Activated CD8-positive, alpha-beta memory T cell treated with anti-CD3 and anti-CD28 coated beads, Interleukin-2, amount 50 U/mL, for 24 hours (primary cell): ENCODE measurements around the gene DISC1.

Experiments
- DNase-seq: peaks from one replicate; pipeline ENCODE4 v3.0.0-alpha.2; 2020; ENCODE audit errors: extremely low read depth

Gene DISC1

DNA sequence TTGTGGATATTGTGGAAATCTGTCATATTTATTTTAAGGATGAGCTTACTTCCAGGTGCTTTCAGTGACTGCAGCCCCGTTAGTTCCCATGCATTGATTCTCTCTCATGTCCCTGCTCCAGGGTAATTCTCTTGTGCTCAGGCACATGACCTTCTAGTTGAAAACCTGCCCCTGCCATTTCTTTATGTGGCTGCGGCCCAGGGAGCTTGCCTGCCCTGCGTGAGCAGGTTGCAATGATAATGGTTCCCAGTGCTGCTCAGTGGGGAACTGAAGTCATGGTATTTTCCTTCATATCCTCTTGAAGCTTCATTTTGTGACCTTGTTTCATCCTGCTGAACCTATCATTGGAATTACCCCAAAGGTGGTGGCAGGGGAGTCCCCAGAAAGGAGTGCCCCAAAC lies 229.8 kb downstream of the DISC1 start:
- DNase-seq, result no peak

DNA sequence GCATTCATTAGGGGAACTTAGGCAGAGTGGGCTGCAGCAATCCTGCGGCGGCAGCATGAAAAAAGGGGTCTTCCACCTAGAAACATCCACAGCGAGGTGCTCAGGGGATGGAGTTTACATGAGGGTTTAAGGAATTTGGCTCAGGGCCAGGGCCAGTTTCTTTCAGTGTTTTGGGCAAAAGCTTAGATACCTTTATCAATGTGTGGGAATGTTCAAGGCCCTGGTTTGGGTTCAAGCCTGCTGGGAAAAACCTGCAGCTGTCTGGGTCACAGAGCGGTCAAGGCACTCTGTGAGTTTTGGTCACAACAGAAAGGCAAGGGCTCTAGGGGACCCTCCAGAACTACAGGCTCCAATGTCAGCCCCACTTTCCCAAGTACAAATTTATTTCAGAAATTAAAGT lies 230.3 kb downstream of the DISC1 start:
- DNase-seq, result no peak

DNA sequence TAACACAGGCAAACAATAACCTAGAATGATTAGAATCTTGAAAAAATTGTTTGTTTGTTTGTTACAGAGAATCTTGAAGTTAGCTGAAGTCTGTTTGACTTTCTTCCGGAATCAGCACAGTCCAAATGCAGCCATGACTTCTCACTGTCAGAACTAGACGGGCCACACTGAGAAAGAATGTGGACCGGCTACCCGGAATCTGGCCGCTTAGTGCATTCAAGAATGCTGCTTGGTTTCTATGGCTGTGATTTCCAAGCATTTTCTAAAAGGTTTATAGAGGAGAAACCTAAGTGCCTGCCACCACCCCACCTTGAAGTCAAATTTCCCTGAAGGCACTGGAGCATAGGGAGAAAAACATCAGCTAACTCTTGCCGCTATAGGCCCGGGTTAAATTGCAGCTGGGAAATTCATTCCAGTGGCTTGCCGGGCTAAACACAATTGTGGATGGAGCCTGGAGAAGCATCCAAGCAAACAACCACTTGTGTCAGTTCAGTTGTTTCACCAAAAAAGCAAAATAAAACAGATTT lies 231.1 kb downstream of the DISC1 start:
- DNase-seq, result no peak

DNA sequence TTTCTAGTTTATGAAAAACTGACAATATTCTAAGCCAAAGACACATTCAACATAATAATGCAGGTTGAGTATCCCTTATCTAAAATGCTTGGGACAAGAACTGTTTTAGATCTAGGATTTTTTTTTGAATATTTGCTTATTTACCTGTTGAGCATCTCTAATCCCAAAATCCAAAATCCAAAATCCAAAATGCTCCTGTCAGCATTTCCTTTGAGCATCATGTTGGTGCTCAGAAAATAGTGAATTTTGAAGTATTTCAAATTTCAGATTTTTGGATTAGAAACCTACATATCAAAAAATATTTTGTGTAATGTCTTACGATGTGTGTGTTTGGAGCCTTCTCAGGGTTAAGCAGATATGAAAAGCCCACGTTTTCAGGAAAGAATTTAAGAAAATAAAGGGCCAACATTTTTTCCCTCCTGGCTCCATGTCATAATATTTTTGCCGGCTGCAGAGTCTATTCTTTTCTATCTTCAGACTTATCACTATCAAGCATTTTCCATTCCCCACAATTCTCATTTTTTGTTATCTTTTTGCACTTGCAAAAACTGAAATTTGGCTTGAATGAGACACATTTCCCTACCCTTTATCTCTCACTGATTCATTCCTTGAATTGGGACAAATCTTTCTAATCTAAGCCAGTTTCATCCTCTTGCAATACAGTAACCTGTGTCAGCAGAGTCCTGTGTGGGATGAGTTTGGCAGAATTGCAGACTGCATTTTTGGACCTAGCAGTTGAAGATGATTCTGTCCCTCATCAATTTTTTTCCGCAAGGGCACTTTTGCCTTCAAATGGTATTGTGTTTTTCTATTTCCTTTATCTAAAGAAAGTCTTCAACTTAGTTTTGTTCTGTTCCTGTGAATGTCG lies 233.9 kb downstream of the DISC1 start:
- no peak for DNase-seq

DNA sequence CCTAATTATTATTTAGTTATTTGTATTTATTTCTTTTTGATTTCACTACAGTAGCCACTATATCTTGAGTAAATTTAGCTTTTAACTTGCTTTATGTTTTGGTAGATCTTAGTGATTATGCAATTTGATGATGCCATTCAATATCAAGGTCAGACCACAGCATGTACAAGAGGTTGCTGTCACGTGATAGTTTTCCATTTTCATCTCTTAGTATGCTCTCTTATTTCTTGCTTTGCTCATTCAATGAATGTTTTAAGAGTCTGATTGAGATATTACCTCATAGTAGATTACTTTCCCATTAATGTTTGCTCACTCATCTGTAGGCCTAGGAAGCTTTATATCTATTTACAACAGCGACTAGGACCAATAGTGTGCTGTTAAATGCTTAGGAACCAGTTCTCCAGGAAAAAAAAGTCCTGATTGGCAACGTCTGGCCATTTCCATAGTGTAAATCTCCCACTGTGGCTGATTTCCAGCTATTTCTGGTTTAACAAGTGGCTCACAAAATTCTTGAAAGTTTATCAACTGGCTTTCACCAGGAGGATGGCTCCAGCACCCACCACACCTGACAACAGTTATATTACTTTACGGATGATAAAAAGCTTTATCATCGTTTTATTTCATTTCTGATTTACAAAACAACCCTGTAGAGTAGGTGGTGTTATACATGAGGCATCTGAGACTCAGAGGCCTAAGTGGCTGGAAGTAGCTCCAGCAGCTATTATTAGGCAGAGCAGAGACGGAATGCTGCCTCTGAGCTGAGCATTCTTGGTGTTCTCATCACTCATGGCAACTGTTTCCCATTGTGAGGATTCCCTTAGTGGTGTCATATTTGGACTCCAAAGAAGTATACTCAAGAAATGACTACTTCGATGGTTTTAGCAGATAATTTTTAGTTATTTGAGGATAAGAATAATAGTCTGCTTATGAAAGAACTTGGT lies 235.2 kb downstream of the DISC1 start:
- DNase-seq, result no peak

DNA sequence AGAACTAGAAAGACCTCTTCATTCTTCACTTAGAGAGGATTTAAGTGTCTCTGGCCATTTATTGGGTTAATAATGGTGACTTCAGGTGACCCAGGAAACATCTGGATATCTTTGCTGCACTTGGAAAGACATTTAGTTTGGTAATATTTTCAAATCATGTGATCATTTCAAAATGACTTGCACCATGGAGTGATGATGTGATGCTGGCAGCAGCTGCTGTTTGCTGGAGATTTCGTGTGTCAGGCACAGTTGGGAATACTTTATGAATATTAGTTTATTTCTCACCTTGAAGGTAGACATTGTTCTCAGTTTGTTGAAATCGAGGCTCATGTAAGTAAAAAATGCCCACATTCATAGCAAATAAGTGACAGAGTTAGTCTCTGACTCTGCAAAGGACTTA lies 236.0 kb downstream of the DISC1 start:
- no peak for DNase-seq

DNA sequence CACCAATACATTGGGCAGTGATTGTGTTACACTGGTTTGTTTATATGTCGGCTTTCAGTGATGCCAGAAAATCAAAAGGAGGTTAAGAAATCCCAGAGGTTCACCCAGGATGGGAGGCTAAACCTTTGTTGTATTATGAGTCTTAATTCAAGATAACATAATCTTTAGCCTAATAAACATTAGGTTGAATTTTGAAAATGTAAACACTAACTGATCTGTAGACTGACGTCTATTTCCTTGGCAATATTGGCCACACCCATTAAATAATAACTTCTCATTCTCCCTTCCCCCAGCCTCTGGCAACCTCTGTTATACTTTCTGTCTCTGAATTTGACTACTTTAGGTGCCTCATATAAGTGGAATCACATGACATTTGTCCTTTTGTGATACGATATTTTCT lies 238.7 kb downstream of the DISC1 start:
- DNase-seq, result no peak

DNA sequence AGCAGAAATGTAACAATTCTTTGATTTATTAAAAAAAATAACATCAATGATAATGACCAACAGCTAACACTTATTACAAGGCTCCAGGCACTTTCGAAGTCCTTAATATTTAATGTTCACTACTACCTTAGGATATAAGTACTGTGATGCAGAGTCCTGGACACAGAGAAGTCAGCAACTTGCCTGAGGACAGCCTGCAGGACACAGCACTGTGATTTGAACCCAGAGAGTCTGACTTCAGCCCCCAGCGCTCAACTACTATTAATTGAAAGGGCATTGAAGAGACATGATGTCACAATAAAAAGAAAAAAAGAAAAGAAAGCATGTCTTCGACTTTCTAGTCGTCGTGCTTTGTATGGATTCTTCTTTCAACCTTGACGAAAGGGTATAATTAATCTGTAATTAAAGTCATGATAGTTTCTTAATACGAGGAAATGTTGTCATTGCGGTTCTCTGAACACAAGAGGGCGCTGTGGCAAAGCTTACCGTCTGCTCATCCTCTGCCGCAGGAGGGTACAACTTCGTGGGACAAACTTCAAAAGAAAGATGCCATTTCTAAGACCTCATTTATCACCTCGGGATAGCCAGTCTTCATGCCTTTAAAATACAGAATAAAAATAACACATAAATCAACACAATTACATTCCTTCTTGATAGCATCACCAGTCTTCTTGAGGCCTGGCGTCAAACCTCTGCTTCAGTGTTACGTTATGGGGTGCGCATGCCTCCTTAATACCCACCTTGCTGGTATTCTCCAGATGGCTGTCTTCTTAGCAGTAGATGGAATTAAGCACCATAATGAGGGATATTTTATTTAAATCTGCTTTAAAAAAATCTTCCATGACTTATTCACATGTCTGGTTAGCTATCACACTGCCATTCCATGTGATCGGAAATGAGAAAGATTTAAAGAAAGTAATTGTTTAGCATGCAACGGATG lies 240.1 kb downstream of the DISC1 start:
- peak; percentile 18 for DNase-seq

DNA sequence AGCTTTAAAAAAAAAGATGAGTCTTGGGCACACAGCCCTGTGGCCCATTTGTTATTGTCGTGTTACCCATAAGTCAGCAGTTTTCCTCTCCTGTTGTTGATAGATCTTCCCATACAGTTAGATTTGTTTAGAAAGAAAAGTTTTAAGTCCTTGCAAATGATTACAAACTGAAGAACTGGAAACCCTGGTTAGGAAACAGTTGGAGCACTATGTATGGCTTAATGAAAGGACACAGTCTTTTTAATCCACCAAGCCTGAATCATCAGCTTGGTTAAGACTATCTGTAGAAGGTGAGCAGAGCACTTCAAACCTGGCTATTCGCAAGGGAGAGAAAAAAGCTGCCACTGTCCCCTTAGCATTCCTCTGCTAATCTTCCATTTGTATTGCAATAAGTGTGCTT lies 241.0 kb downstream of the DISC1 start:
- DNase-seq, result no peak

DNA sequence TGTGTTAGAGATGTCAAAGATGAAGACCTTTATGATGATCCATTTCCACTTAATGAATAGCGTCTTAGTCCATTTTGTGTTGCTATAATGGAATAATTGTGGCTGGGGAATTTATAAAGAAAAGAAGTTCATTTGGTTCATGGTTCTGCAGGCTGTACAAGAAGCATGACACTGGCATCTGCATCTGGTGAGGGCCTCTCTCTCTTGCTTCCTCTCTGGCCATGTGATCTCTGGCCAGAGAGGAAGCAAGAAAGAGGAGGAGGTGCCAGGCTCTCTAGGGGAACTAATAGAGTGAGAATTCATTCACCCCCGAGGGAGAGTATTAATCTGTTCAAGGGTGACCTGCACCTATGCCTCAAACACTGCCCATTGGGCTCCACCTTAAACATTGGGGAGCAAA lies 242.8 kb downstream of the DISC1 start:
- no peak for DNase-seq

DNA sequence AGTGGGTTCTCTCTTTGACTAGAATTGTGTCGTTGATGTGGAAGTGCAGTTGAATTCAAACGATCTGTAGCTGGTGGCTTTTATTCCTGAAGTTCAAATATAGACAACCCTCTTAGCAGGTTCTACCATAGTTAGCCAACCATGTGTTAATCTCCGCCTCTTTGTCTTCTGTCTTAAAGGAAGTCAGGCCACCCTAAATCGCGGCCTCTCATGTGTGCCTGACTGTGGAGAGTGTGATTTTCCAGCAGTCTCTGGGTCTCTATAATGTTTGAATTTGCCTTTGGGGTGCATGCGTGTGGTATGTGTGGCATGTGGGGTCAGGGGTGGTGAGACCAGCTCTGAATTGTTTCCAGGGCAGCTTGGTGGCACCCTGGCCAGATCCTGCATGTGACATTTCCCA lies 244.9 kb downstream of the DISC1 start:
- no peak for DNase-seq

DNA sequence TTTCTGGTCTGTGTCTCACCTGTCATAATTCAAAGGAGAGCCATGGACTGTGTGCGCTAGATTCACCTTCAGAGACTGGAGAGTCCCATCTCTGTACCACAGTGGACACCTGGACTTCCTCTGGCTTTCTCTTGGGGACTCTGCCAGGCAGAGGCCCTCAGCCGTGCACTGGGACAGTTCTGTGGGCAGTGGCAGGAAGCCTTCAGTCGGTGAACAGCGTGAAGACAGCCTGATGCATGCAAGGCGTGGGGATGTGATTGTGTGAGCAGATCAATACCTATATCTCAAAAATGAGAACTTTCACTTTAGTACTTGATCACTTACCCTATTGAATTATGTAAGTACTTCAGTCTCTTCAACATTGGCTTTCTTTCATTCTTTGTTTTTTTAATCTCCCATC lies 245.3 kb downstream of the DISC1 start:
- no peak for DNase-seq

DNA sequence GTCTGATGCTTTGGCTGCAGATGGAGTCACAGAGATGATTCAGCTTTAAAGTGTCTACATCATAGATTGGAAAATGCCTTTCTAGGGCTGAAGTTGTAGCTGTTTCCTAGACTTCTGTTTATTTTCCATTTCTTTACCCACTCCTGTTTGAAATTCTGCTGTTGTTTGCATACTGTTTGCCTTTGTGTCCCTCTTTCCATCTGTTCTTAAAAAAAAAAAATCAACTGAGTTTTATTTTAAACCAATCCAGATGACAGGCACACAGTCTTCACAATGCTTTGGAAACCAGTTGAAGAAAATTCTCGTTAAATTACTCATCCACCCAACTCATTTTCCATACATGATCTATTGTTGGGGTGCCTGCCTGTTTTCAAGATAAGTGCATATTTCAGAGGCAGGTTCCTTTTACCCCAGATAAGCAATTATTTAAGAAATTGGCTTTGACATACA lies 245.9 kb downstream of the DISC1 start:
- DNase-seq, result no peak

DNA sequence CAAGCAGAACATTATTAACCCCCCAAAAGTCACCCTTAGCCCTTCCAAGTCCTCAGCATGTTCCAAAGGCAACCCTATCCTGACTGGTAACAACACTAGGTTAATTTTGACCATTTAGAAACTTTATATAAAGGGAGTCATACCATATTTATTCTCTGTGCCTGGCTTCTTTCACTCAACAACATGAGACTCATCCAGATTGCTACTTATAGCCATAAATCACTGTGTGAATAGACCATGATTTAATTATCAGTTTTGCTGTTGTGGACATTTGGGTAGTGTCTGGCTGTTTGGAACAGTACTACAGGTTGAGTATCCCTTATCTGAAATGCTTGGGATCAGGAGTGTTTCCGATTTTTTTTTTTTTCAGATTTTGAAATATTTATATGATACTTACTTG lies 252.1 kb downstream of the DISC1 start:
- DNase-seq, result no peak

DNA sequence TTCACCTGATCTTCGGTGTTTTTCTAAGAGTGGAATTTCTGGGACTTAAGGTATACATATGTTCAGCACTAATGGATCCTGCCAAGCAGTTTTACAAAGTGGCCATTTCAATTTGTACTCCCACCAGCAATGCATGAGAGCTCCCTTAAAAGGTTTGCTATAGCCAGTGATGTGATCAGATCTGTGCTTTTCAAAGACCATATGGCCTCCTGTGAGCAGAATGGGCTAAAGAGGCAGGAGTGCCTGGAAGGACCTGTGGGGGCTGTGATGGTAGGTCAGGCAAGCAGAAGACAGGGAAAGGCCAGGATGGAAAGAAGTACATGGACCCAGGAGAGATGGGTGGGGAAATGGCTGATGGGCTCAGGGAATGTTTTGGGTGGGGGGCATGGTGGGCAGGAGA lies 252.7 kb downstream of the DISC1 start:
- DNase-seq, result no peak

DNA sequence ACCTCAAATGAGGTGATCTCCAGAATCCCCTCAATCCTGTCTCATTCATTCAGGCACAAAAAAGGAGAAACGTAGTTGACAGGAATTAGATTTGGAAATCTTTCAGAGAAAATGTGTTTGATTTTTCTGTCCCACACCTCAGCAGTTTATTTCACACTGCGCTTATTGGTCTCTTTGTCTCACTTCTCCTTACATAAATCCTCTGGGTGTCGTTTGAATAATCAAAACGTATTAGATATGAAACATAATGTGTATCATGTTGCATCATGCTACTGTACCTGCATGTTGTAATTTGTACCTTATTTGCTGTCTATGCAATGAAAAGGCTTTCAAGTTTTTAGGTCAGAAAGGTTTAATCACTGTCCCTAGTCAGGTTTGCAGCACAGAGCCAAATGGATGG lies 255.7 kb downstream of the DISC1 start:
- DNase-seq, result no peak

DNA sequence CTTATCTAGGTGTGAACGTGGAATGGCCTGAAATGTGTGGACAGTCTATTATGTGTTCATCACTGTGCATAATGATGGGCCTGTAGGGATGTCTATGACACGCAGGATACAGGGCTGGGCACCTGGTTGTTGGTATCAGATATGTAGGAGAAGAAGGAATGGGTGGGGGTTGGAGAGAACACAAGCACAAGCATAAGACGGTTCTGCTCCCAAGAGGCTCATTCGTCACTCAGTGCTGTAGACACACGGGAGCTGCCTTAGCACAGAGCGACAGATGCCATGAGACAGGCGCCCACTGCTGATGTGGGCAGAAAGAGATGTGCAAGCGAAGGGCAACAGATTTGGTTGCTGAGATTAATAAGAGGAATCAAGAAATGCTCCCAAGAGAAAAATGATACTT lies 256.2 kb downstream of the DISC1 start:
- no peak for DNase-seq

DNA sequence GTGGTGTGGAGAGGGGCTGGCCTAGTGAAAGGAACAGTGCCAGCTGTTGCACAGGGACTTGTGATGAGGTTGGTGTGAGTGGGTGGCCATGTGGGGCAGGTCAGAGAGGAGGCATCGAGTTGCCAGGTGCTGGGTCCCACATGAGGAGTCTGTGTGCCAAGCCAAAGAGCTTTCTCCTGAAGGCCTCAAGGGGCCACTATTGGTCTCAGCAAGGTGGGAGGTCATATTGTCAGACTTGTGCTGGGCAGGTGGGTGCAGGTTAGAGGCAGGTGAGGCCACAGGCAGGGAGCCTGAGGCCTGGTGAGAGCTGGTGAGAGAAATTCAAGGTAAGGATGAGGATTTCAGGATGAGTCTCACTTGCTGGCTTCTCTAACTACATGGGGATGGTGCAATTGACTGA lies 256.8 kb downstream of the DISC1 start:
- no peak for DNase-seq

DNA sequence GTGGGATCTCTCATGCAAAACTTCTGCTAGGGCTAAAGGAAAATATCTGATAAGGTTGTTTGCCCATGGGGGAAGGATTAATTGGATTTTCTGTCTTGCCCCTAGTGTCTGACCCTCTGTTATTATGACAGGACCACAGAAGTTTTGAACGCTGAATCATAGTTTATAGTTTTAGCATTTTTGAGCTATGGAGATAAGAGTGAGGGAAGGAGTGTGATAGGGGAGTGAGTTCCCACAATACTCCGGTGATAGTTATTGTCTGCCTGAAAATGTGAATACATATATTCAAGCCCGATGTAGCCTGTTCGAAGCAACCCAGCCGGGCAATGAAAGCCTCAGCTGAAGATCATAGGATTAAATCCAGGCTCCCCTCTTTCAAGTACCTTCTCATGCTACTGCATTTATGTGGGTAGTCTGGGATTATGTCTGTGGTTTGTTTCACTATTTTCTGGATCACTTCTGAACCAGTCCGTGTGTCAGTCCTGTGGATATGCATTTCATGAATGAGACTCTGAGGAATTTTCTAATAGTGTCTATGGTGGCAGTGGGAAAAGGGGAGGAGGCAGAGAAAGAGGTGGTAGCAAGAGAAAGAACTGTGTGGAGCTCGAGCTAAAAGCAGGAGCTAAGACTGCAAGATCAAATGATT lies 258.7 kb downstream of the DISC1 start:
- DNase-seq, result no peak

DNA sequence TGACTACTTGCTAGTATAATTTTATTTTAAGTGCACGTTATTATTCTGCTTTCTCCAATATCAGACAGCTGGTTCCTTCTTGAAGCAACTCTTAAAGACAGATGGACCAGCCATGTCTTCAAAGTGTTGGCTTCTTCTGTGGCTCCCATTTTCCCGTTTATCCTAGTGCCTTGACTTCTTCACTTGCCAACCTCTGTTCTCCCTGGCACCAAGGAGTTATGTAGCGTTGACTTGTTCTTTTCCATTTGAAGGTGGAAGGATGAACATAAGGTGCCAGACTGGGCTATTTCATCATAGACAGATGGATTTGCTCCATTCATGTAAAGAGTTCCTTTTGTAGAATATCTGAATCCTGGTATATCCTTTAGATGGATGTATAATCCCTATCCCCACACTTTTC lies 260.6 kb downstream of the DISC1 start:
- DNase-seq, result no peak

DNA sequence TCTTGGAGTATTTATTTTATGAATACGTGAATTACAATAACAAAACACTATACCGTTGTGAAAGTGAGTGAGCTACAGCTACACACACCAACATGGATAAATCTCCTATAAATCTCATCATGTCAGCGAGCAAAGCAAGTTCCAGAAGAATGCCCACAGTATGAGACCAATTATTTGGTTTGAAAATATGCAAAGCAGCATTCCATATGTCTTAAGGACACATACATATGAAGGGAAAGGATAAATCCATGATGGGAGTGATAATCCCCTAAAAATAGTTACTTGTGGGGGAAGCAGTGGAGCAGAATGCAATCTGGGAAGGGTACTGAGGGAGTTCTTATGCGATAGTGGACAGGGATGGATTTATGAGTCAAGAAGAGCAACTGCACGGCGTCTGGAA lies 261.3 kb downstream of the DISC1 start:
- no peak for DNase-seq
